ENCODE results near the gene ATP8B4. TPM values are rescaled to one million over a fixed set of nuclear protein-coding genes. Genes with fewer than 3 reads are reported as not detected.

ATP8B4 gene
- total RNA-seq, 1 donor from 2014 or later: 0.98 TPM

DNA sequence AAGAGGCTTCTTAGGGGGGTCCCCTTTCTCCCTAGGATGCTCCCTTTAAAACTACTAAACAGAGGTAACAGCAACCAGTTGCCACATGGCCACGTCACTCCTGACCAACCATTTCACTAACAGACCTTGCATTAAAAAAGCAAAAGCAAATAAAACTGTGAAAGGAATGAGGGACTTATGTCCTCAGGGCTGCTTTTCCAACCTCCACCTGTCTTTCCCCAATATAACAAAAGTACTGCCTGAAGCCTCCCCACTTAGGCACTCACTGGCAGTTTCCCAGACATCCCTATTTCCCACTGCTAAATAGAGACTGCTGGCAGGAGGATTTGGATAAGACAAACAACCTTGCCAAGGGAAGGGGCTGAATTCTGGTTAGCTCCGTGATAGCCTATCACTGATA, 130.3 kb downstream of the ATP8B4 start:
- Mint-ChIP-seq H3K36me3 (ENCODE audit: insufficient read depth) (no peaks in the 10 kb centered on the region), H3K4me1 (ENCODE audit: low read depth) (peaks cover 7% of the 10 kb centered on the region), H3K9me3 (ENCODE audit: low read depth) (no peaks in the 10 kb centered on the region), H3K27me3 (no peaks in the 10 kb centered on the region), H3K4me3 (ENCODE audit: low read depth) (no peak overlapping the region), H3K27ac (no peak overlapping the region)
- DNase-seq (ENCODE audit: low spot score, unreplicated experiment): no peak
- no peak for TF ChIP-seq CTCF (IDR thresholded peaks at IDR 0.05; ENCODE audit: unreplicated experiment)

DNA sequence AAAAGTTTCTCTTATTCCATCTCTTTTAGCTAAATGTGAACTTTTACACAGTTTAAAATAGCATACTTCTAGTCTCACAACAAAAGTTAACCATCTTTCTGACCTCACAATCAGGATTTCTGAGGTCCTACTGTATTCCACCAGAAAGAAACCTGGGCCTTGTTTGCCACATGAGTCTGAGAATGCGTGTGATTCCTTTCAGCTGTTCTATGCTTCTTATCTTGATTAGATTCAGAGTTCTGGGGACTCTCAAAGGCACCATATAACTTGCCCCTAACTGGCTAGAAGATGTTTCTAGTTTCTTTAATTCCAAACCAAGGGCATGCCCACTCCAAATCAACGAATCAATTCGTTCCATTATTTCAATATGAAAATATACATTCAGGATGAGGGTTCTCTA, 131.1 kb downstream of the ATP8B4 start:
- TF ChIP-seq CTCF (IDR thresholded peaks at IDR 0.05; ENCODE audit: unreplicated experiment): no peak
- peaks cover 7% of the 10 kb centered on the region for H3K4me1 Mint-ChIP-seq (ENCODE audit: low read depth)

GRCh38 chr15:49987198-49987785, 131.7 kb downstream of the ATP8B4 start:
- Mint-ChIP-seq H3K27me3 (no peaks in the 10 kb centered on the region), H3K27ac (no peak overlapping the region), H3K36me3 (ENCODE audit: insufficient read depth) (no peaks in the 10 kb centered on the region)

More for the DNA sequence above, 131.1 kb downstream of the ATP8B4 start:
- no peak overlapping the region for H3K4me3 Mint-ChIP-seq (ENCODE audit: low read depth)
- no peak for DNase-seq (ENCODE audit: low spot score, unreplicated experiment)
- no peak overlapping the region for H3K27ac Mint-ChIP-seq
- no peaks in the 10 kb centered on the region for H3K36me3 Mint-ChIP-seq (ENCODE audit: insufficient read depth)
- H3K27me3 Mint-ChIP-seq: no peaks in the 10 kb centered on the region
- H3K9me3 Mint-ChIP-seq (ENCODE audit: low read depth): no peaks in the 10 kb centered on the region

DNA sequence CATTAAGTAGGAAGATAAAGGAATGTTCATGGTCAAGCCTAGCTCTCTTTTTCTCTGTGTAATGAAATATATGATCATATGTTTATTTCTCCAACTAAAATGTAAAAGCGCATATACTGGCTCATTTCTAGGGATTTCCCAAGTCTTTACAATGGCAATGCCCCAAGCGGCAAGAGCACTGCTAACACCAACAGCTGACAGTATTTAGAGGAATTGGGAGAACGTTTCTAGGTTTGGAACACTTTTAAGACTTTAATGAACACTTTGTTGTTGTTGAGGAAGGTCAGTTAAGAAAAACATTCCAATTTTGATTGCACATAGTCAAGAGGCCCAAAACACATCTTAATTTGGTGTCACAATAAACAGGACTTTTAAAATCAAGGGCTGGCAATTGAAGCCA, 132.7 kb downstream of the ATP8B4 start:
- Mint-ChIP-seq H3K27me3 (no peaks in the 10 kb centered on the region), H3K4me3 (ENCODE audit: low read depth) (no peak overlapping the region), H3K9me3 (ENCODE audit: low read depth) (no peaks in the 10 kb centered on the region), H3K27ac (no peak overlapping the region), H3K36me3 (ENCODE audit: insufficient read depth) (no peaks in the 10 kb centered on the region), H3K4me1 (ENCODE audit: low read depth) (peaks cover 7% of the 10 kb centered on the region)
- no peak for DNase-seq (ENCODE audit: low spot score, unreplicated experiment)
- no peak for TF ChIP-seq CTCF (IDR thresholded peaks at IDR 0.05; ENCODE audit: unreplicated experiment)

More at GRCh38 chr15:49987198-49987785, 131.7 kb downstream of the ATP8B4 start:
- Mint-ChIP-seq H3K9me3 (ENCODE audit: low read depth) (no peaks in the 10 kb centered on the region), H3K4me3 (ENCODE audit: low read depth) (no peak overlapping the region), H3K4me1 (ENCODE audit: low read depth) (peaks cover 7% of the 10 kb centered on the region)
- TF ChIP-seq CTCF (IDR thresholded peaks at IDR 0.05; ENCODE audit: unreplicated experiment): no peak
- no peak for DNase-seq (ENCODE audit: low spot score, unreplicated experiment)

DNA sequence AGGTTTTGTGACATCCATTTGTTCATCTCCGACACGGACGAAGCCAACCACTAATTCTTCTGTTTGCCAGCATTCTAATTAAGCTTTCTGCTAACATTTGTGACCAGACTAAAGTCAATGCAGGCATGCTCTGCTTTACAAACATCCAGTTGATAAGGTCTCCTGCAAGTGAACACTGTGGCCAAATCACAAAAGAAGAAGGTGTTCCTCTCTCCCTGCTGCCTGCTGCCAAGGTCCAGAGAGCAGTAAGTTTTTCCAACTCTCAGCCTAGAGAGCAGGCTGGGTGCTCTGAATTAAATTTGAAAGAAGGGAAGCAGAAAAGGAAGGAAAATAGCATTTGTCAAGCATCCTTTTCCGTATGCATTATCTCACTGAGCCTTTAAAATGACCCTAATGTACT, 133.6 kb downstream of the ATP8B4 start:
- TF ChIP-seq CTCF (IDR thresholded peaks at IDR 0.05; ENCODE audit: unreplicated experiment): no peak
- DNase-seq (ENCODE audit: low spot score, unreplicated experiment): no peak
- no peaks in the 10 kb centered on the region for H3K36me3 Mint-ChIP-seq (ENCODE audit: insufficient read depth)
- H3K27me3 Mint-ChIP-seq: no peaks in the 10 kb centered on the region
- no peak overlapping the region for H3K27ac Mint-ChIP-seq
- no peak overlapping the region for H3K4me3 Mint-ChIP-seq (ENCODE audit: low read depth)
- no peaks in the 10 kb centered on the region for H3K9me3 Mint-ChIP-seq (ENCODE audit: low read depth)
- peaks cover 7% of the 10 kb centered on the region for H3K4me1 Mint-ChIP-seq (ENCODE audit: low read depth)
